ENCODE results near the gene CCDC186.

GRCh38 chr10:114077815-114078219 lies 96.2 kb downstream of the CCDC186 start:
- TF ChIP-seq EZH2 (IDR thresholded peaks at IDR 0.05), result no peak
- TF ChIP-seq CTCF (IDR thresholded peaks at IDR 0.05), result peak; percentile 9
